Stimulated activated CD4-positive, alpha-beta T cell treated with anti-CD3 and anti-CD28 coated beads, Interleukin-15, amount 100 ng/mL, for 1 hour (primary cell): ENCODE data around the gene P2RX6.
A peak's percentile ranks its signal among the peaks of the same experiment; 100 is the strongest.
"Not testable (repeated sequence)": the region's sequence is repeated elsewhere in the genome, so short reads cannot be mapped to it uniquely, and the experiment has no call there.

Experiments used
- DNase-seq, 2 donors: peaks; one replicate each; pipeline ENCODE4 v3.0.0-alpha.2; 2020; ENCODE audit warnings: low read depth in 1 of 2, low spot score in 1 of 2

Gene P2RX6

DNA sequence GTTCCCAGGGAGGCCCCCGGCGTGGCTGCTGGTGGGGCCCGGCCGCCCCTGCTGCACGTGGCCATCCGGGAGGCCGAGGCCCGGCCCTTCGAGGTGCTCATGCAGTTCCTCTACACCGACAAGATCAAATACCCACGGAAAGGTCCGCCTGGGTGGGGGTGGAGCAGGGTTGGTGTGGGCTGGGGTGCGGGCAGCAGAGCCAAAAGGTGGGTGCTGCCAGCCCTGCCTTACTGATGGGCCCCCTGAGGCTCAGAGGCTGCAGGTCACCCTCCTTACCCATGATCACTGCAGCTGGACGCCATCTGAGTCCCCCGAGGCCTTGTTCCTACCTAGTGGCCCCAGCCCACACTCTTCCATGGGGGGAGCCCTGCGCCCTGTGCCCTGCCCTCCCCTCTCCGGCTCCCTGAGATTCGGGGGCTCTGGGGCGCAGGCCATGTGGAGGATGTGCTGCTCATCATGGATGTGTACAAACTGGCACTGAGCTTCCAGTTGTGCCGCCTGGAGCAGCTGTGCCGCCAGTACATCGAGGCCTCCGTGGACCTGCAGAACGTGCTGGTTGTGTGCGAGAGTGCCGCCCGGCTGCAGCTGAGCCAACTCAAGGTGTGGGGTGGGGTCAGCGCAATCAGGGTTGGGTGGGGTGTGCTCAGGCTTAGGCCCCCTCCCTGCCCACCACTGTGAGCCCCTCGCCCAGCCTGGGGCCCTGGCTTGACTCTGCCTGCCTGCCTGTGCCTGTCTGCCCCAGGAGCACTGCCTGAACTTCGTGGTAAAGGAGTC, 20.6 kb upstream of the P2RX6 start:
- DNase-seq: no peak

DNA sequence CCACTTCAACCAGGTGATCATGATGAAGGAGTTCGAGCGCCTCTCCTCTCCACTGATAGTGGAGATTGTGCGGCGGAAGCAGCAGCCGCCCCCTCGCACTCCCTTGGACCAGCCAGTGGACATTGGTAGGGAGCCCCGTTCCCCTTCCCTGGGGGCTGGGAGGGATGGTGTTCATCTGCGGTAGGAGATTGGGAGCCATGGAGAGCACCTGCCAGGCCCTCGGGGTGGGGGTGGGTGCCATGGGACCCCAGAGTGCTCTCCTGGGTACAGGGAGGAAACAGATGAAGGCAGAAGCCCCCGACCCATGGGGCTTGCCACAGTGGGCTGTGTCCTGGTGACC, 20.1 kb upstream of the P2RX6 start:
- DNase-seq: no peak

GRCh38 chr22:20995329-20996030, 19.5 kb upstream of the P2RX6 start:
- DNase-seq: no peak

DNA sequence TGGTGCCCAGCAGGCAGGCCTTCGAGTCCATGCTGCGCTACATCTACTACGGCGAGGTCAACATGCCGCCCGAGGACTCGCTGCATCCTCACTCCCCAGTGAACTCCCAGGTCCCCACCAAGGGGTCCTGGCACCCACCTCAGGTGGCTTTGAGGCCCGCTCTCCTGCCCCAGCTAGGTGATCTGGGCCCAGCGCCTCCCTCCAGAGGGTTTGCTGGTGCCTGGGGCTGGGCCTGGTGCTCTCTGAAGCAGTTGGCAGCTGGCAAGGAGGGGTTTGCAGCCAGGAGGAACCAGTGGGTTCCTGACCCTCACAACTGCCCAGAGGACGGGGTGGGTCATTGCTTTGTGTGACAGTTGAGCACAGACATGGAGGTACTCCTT, 18.9 kb upstream of the P2RX6 start:
- DNase-seq: no peak

DNA sequence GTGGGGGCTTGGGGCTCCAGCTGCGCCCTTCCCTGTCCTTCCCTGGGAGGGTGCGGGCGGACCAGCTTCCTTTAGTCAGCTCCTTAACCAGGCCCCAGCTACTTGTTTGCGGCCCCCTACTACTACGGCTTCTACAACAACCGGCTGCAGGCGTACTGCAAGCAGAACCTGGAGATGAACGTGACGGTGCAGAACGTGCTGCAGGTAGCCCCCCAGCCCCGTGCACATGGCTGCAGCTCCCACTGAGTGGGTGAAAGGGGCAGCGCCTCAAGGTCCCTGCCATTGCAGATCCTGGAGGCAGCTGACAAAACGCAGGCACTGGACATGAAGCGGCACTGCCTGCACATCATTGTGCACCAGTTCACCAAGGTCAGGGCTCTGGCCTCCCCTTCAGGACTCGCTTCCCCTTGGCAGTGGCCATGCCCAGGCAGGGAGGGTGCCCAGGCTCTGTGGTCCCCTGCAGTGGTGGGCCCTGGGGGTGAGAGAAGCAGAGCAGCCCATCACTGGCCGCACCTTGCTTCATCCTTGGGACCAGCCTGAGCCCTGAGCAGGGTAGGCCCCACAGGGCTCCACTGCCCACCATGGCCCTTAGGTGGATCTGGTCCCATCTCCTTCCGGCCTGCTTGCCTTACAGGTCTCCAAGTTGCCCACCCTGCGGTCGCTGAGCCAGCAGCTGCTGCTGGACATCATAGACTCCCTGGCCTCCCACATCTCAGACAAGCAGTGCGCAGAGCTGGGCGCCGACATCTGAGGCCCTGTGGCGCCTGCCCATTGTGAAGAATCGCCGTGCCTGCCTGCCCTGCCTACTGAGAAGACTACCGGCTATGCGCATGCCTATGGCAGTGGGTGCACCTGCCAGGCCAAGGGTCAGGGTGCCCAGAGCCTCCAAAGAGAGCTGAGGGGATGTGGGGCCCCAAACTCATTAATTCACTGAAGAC, 18.1 kb upstream of the P2RX6 start:
- DNase-seq: no peak

DNA sequence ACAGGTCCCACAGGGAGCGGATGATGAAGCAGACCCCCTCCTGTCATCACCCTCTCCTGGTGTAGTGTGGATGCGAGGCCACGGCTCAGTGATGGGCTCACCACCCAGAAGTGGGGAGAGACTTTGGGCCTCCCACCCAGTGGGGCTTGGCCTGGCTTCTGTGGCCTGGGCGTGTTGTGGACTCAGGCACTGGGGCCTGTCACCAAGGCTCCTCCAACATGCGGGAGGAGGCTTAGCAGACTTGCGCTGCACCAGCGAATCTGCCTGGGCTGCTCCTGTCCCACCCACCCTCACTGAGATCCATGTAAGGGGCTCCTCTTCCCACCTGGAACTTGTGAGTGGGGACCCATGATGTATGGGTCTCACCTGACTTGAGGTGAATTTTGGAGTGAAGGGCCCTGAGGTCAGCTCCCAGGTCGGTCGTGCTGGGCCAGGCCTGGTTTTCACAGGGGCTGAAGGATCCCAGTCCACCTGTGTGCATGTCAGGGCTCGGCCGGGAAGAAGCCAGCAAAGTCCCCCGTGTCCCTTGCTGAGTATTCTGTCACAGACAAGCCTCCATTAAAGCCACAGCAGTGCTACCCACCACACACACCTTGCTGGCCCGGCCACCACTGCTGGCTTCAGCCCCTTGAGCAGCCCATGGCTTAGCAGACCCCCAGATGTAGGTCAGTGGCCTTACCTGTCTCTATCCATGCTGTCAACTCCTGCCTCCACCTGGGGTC, 17.3 kb upstream of the P2RX6 start:
- no peak for DNase-seq

DNA sequence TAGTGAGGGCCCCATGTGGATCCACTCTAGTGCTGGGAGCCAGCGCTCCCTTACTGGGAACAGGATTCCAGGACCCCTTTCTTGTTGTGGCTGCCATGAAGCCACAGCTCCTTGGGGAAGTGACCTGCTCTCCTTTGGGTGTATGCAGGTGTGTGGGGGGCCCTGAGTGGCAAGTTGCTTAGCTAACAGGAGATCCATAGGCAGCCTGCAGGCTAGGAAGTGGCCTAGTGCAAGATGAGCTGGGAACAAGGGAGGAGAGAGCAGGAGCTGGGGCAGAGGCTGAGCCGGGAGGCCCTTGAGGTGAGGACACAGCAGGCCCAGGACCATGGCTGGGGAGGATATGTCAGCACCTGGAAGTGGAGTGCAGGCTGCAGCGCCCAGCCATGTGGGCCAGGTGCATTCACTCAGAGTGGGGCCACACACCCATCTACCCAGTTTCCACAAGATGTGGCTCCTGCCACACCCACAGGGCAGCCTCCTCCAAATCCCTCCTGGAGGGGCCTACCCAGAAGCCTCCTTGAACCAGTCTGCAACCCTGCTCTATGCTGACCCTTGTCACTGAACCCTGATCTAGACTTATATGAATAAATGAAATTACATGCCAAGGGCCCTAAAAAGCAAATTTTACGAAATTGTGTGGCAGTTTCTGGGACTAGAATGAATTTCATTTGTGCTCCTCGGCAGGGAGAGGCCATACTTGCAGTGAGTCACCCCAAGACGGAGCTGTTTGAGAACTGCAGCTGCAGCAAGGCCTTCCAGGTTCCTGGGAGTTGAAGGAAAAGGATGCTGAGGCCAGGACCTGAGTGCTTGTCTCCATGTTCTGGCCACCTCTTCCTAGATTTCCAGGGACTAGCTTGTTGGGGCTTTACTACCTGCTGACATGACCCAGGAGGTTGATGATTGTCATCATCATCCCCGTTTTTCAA, 16.3 kb upstream of the P2RX6 start:
- DNase-seq: no peak

- no peak for DNase-seq
Observed at GRCh38 chr22:20999350-21000206, 15.4 kb upstream of the P2RX6 start.

DNA sequence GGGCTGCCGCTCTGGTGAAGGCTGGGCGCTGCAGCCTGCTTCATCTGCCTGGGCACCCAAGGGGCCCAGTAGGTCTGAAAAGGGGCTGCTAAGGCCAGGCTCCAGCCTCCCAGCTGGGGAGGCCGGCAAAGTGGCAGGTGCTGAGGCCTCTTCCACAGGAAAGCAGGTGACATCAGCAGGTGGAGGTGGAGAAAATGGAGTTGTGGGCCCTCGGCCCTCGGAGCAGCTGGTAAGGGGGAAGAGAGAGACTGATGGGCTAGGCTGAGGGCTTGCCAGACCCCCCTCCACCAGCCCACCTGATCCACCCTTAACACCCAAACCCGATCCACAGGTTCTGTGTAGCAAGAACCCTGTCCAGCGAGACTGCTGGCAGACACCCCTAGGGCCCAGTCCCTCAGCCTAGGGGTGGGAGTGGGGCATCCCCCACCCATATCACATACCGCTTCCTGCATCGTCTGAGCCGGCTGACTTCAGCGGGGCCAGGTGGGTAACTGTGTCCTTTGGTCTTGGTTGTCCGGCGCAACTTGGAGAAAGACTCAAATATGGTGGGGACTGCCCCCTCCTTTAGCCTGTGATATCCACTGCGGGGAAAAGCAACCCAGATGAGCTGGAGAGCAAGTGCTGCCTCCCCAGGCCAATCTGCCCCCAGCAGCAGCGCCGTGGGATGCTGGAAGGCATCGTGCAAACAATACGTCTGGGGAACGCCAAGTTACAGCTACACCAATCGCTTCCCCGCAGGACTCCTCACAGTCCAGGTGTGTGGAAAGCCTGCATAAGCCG, 14.6 kb upstream of the P2RX6 start:
- DNase-seq: no peak

GRCh38 chr22:21000987-21001600, 13.9 kb upstream of the P2RX6 start:
- no peak for DNase-seq

- peak; percentile 95 for DNase-seq
Observed at GRCh38 chr22:21001601-21002325, 13.2 kb upstream of the P2RX6 start, which contains the start of gene THAP7. THAP7 (minus strand) TSS chr22:21002118; CDS start chr22:21001911, 207 bp downstream.

DNA sequence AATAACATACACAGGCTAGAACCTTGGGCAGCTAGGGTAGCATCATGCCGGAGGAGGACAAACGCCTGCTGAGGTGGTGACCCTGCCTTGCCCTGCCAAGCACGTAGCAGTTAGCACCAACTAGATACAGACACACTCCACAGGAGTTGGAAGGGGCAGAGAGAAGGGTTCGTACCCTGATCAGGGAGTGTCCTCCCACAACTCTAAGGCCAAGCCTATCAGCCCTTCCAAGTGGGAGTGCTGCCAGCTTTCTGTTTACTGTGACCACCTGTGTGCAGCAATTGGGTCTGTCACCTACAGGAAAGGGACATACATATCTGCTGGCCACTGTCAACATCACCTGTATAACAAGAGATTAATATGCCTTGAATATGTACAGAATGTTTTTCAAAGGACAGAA, 11.2 kb upstream of the P2RX6 start:
- DNase-seq: no peak

DNA sequence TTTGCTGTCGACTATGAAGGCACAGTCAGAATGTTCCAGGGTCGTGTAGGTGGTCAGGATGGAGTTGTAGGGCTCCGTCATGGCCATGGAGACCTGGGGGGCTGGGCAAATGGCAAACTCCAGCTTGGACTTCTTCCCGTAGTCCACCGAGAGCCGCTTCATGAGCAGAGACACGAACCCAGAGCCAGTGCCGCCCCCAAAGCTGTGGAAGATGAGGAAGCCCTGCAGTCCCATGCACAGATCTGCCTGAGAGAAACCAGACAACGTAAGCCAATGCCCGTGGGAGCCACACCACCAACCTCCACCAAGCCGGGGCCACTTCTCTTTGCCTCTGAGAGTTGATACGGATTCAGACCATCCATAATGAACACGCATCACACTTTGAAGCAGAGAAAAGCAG, 5.8 kb upstream of the P2RX6 start:
- not testable (repeated sequence) for DNase-seq

- no peak for DNase-seq
Observed at GRCh38 chr22:21009638-21010425, 5.1 kb upstream of the P2RX6 start.

GRCh38 chr22:21010426-21011113, 4.4 kb upstream of the P2RX6 start:
- no peak for DNase-seq
